ENCODE measurements around the gene MYLK2. TPM values are rescaled to one million over a fixed set of nuclear protein-coding genes. Genes with fewer than 3 reads are reported as not detected.
"Not testable (repeated sequence)": the region's sequence is repeated elsewhere in the genome, so short reads cannot be mapped to it uniquely, and the experiment has no call there.

The MYLK2 gene
- total RNA-seq, 1 experiment from 2014 or later, result 0.50 TPM

DNA sequence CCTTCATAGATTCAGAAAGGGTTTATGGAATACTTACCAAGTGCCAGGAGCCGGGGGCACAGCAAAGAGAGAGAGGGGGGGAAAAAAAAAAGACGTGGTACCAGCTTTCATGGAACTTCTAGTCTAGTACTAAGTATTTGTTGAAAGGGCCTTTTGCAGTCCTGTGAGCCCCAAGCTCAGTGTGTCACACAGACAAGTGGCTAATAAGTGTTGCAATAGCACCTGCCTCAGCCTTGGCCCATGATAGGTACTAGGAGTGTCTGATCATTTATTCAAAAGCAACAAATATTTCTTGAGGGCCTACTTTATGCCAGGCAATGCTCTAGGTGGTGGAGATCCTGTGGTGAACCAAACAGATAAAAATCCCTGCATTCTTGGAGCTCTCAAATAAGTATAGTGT, 7.9 kb downstream of the MYLK2 start:
- DNase-seq, result no peak
- Histone ChIP-seq H3K27me3 (ENCODE audit: insufficient read depth, low read depth) (no peaks in the 10 kb centered on the region), H3K9me2 (ENCODE audit: insufficient read depth) (no peaks in the 10 kb centered on the region), H3K9me3 (ENCODE audit: insufficient read depth, low read depth) (no peaks in the 10 kb centered on the region), H3K4me1 (replicated peaks; ENCODE audit: insufficient read depth) (no peaks in the 10 kb centered on the region), H3K4me3 (no peak overlapping the region), H3K79me2 (ENCODE audit: low read depth) (no peaks in the 10 kb centered on the region), H2AFZ (no peak overlapping the region), H3F3A (ENCODE audit: insufficient read depth, low read depth) (no peaks in the 10 kb centered on the region), H3K4me2 (no peak overlapping the region), H3K36me3 (ENCODE audit: low read depth) (no peaks in the 10 kb centered on the region), H3K27ac (no peak overlapping the region), H4K20me1 (ENCODE audit: insufficient read depth) (no peaks in the 10 kb centered on the region)
- intact Hi-C loops (cut with micrococcal nuclease; ENCODE audit: unreplicated experiment), result no loop called here
- TF ChIP-seq EZH2 (IDR thresholded peaks at IDR 0.05; ENCODE audit: low read depth), result no peak
- no peak for TF ChIP-seq CTCF (conservative IDR thresholded peaks at IDR 0.05)
- CTCF ChIA-PET, result no interaction called here
- no TSS peak for BruUV-seq (replicated peaks)
- POLR2A ChIA-PET (ENCODE audit: unreplicated experiment), result no interaction called here

- H3K4me3 ChIP-seq; H3K27ac ChIP-seq; H4K20me1 ChIP-seq (ENCODE audit: insufficient read depth); H3K36me3 ChIP-seq (ENCODE audit: low read depth); H3K4me1 ChIP-seq (replicated peaks; ENCODE audit: insufficient read depth); DNase-seq; H3K27me3 ChIP-seq (ENCODE audit: insufficient read depth, low read depth); H3K79me2 ChIP-seq (ENCODE audit: low read depth); CTCF ChIA-PET; intact Hi-C loops (cut with micrococcal nuclease; ENCODE audit: unreplicated experiment); POLR2A ChIA-PET (ENCODE audit: unreplicated experiment); H3K4me2 ChIP-seq; H3K9me3 ChIP-seq (ENCODE audit: insufficient read depth, low read depth); H2AFZ ChIP-seq; BruUV-seq (replicated peaks); H3K9me2 ChIP-seq (ENCODE audit: insufficient read depth); H3F3A ChIP-seq (ENCODE audit: insufficient read depth, low read depth): not testable (repeated sequence)
Measured at GRCh38 chr20:31828016-31828415, 8.9 kb downstream of the MYLK2 start.

GRCh38 chr20:31829731-31830130, 10.6 kb downstream of the MYLK2 start:
- no peak for TF ChIP-seq CTCF (conservative IDR thresholded peaks at IDR 0.05)
- no peak for TF ChIP-seq EZH2 (IDR thresholded peaks at IDR 0.05; ENCODE audit: low read depth)
- CTCF ChIA-PET, result no interaction called here
- H3K4me2 ChIP-seq, result no peak overlapping the region

DNA sequence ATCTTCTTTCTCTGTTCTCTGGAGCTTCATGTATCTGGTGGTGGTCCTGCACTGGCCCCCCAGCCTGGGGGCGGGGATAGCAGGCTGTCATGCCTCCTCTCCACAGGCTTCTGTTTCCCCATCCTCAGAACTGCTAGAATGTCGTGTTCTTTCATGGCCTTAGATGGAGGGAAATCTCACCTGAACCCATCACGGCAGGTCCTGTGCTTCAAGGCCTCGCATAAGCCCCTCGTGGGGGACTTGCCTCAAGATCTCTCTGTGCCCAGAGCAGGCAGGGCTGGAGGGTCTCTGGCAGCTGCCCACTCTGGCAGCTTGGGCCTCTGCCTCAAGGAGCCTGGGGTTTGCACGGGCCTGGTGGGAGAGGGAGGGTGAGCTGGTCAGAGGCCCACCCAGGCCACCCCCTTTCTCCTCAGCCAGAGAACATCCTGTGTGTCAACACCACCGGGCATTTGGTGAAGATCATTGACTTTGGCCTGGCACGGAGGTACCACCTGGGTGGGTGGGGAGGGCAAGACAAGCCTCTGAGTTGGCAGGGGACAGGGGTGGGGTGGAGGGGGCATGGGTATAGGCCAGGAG, 11.3 kb downstream of the MYLK2 start:
- Histone ChIP-seq H3K4me3 (no peak overlapping the region), H3K79me2 (ENCODE audit: low read depth) (no peaks in the 10 kb centered on the region), H3F3A (ENCODE audit: insufficient read depth, low read depth) (peaks cover 3% of the 10 kb centered on the region; the same call in 1 of the 2 replicates), H2AFZ (no peak overlapping the region), H3K27ac (no peak overlapping the region), H3K36me3 (ENCODE audit: low read depth) (no peaks in the 10 kb centered on the region), H3K4me1 (replicated peaks; ENCODE audit: insufficient read depth) (peaks cover 1% of the 10 kb centered on the region; the same call in 1 of the 2 replicates), H3K9me3 (ENCODE audit: insufficient read depth, low read depth) (no peaks in the 10 kb centered on the region), H3K4me2 (no peak overlapping the region), H4K20me1 (ENCODE audit: insufficient read depth) (no peaks in the 10 kb centered on the region), H3K27me3 (ENCODE audit: insufficient read depth, low read depth) (no peaks in the 10 kb centered on the region), H3K9me2 (ENCODE audit: insufficient read depth) (no peaks in the 10 kb centered on the region)
- no peak for TF ChIP-seq EZH2 (IDR thresholded peaks at IDR 0.05; ENCODE audit: low read depth)
- TF ChIP-seq CTCF (conservative IDR thresholded peaks at IDR 0.05), result no peak
- DNase-seq, result no peak
- BruUV-seq (replicated peaks), result no TSS peak
- POLR2A ChIA-PET (ENCODE audit: unreplicated experiment), result no interaction called here
- CTCF ChIA-PET, result no interaction called here
- intact Hi-C loops (cut with micrococcal nuclease; ENCODE audit: unreplicated experiment), result loop anchor here (10.0 kb wide), 1 partner anchor 654 kb away; no protein-coding TSS in a partner anchor

More at GRCh38 chr20:31829731-31830130, 10.6 kb downstream of the MYLK2 start:
- Histone ChIP-seq H2AFZ (no peak overlapping the region), H3K4me1 (replicated peaks; ENCODE audit: insufficient read depth) (no peaks in the 10 kb centered on the region), H3F3A (ENCODE audit: insufficient read depth, low read depth) (no peaks in the 10 kb centered on the region), H3K9me2 (ENCODE audit: insufficient read depth) (no peaks in the 10 kb centered on the region), H3K27me3 (ENCODE audit: insufficient read depth, low read depth) (no peaks in the 10 kb centered on the region), H3K79me2 (ENCODE audit: low read depth) (no peaks in the 10 kb centered on the region), H3K9me3 (ENCODE audit: insufficient read depth, low read depth) (no peaks in the 10 kb centered on the region), H3K4me3 (no peak overlapping the region), H3K27ac (no peak overlapping the region), H3K36me3 (ENCODE audit: low read depth) (no peaks in the 10 kb centered on the region), H4K20me1 (ENCODE audit: insufficient read depth) (no peaks in the 10 kb centered on the region)
- intact Hi-C loops (cut with micrococcal nuclease; ENCODE audit: unreplicated experiment), result loop anchor here (10.0 kb wide), 1 partner anchor 655 kb away; no protein-coding TSS in a partner anchor
- BruUV-seq (replicated peaks), result no TSS peak
- POLR2A ChIA-PET (ENCODE audit: unreplicated experiment), result no interaction called here
- no peak for DNase-seq

Data from PC-9 (cell line).